NCI-H187 (cell line): ENCODE measurements around the gene CROCC.

Source experiments
- DNase-seq, 2 experiments: peaks; one replicate each; lab custom pipeline; 2025; lab: John Stamatoyannopoulos, UW

Gene CROCC

GRCh38 chr1:16967095-16967575 lies 45.4 kb downstream of the CROCC start:
- no peak for DNase-seq

DNA sequence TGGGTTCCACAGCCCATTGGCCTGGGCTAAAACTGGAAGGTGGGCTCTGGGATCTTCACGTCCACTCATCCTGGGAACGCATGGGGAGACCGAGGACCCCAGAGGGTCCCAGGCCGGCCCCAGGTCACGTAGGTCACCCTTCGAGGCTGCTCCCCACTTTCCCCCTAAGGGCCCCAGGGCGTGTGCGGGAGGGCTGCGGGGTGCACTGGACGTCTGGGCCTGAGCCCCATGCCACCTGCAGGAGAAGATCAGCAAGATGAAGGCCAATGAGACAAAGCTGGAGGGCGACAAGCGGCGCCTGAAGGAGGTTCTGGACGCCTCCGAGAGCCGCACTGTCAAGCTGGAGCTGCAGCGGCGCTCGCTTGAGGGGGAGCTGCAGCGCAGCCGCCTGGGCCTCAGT lies 46.2 kb downstream of the CROCC start:
- DNase-seq, result no peak

- DNase-seq, result no peak
These were observed 46.6 kb downstream of the CROCC start for GRCh38 chr1:16968372-16968771.

GRCh38 chr1:16969057-16969611 lies 47.4 kb downstream of the CROCC start:
- no peak for DNase-seq

- DNase-seq, result no peak
These were observed 47.9 kb downstream of the CROCC start for GRCh38 chr1:16969651-16970050.

GRCh38 chr1:16970132-16970910 lies 48.6 kb downstream of the CROCC start:
- no peak for DNase-seq

DNA sequence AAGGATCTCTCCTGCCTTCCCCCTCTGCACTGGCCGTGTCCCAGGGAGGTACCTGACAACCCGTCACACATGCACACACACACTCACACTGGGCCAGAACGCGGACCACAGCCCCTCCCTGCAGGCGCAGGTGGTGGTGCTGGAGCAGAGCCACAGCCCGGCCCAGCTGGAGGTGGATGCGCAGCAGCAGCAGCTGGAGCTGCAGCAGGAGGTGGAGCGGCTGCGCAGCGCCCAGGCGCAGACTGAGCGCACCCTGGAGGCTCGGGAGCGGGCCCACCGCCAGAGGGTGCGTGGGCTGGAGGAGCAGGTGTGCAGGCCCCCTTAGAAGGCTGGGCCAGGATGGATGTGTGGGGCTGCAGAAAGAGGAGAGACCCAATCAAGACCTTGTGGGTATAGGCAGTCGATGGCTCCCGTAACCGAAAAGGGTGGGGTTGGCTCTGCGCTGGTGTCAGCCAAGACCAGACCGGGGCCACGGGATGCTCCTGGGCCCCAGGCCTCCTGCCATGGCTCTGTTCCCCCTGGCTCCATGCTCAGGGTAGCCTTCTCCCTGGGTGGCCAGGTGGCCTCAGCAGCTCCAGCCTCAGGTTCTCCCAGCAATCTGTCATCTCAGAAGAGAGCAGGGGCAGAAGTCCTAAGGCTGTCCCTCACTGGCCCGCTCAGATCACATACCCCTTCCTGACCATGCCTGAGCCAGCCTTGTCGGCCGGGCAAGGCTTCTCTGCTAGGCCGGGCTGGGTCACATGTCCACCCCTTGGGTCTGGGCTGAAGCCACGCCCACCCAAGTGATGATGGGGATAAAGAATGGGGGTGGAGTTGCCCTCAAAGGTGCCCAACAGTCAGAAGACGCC lies 49.8 kb downstream of the CROCC start:
- peak; percentile 9 to 62 for DNase-seq

DNA sequence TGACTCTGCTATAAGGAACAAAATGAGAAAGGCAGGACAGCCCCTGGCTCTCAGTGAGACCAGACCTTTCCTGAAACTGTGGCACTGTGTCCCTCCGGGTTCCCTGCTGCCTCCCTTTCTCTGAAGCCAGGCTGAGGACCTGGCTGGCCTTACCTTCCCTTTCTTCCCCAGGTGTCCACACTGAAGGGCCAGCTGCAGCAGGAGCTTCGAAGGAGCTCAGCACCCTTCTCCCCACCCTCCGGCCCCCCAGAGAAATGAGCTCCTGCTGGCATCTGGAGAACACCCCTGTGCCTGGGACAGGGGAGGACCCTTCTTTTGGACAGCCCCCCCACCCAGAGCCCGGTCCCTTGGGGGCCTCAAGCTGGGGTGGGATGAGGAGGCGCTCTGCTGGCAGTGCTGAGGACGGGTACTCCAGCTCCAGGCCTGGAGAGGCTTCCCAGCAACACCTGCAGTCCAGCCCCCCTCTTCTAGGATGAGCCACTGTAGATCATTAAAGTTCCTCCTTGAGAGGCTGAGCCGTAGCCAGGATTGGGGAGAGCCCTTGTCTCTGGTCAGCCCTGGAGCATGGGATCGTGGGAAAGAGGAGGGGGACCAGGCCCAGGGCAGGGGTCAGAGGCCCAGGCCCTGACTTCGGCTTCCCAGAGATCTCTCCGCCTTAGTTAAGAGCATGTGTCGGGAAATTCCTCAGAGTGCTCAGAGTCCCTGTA lies 50.6 kb downstream of the CROCC start:
- DNase-seq, result no peak

GRCh38 chr1:16973215-16973614 lies 51.5 kb downstream of the CROCC start:
- DNase-seq, result no peak

GRCh38 chr1:16975211-16975610 lies 53.5 kb downstream of the CROCC start:
- DNase-seq, result no peak

DNA sequence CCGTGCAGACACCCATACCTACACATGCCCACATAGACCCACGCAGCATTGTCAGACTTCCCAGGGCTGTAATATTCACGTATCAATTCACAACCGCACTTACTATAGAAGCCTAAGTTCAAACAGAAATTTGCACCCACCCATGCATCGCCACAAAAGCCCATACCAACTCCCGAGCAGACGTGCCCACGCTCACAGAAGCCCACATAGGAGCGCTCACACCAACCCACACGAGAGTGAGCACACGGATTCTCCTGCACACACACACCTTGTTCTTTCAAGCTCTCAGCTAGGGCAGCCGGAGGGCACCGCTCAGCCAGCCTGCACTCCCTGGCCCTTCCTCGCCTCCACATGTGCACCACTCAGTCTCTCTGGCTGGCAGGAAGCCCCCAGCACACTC lies 54.1 kb downstream of the CROCC start:
- no peak for DNase-seq

DNA sequence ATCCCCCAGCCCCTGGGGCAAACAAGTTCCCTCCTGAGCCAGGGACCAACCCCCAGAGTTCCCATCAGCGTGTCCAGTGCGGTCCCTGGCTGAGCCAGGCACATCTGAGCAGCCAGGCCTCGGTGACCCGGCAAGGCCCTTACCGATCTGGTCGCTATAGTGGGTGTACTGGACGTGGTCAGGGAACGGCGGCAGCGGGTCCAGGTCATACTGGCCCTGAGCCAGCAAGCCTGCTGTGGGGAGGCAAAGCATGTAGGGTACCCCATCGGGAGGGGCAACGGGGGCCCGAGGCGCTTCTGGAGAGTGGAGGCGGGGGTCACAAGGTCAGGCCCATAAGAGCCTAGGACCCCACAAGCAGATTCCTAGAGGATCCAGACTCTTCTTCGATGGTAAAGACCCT lies 55.2 kb downstream of the CROCC start:
- no peak for DNase-seq

DNA sequence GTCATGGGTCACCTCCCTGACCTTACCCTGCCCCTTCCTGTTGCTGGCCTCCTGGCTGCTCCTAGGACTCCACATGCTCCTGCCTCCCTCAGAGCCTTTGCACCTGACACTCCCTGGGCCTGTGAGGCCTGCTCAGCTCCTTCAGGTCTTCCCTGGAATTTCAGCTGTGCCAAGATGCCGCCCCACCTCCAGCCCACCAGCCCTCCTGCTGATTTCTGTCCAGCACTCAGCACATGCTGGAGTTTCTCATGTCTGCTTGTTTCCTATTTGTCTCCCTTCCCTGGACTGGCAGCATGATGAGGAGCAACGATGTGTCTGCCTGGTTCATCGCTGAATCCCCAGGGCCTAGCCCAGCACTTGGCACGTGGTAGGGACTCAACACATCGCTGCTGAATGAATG lies 55.6 kb downstream of the CROCC start:
- DNase-seq, result no peak

GRCh38 chr1:16978139-16978538 lies 56.4 kb downstream of the CROCC start:
- DNase-seq, result no peak

DNA sequence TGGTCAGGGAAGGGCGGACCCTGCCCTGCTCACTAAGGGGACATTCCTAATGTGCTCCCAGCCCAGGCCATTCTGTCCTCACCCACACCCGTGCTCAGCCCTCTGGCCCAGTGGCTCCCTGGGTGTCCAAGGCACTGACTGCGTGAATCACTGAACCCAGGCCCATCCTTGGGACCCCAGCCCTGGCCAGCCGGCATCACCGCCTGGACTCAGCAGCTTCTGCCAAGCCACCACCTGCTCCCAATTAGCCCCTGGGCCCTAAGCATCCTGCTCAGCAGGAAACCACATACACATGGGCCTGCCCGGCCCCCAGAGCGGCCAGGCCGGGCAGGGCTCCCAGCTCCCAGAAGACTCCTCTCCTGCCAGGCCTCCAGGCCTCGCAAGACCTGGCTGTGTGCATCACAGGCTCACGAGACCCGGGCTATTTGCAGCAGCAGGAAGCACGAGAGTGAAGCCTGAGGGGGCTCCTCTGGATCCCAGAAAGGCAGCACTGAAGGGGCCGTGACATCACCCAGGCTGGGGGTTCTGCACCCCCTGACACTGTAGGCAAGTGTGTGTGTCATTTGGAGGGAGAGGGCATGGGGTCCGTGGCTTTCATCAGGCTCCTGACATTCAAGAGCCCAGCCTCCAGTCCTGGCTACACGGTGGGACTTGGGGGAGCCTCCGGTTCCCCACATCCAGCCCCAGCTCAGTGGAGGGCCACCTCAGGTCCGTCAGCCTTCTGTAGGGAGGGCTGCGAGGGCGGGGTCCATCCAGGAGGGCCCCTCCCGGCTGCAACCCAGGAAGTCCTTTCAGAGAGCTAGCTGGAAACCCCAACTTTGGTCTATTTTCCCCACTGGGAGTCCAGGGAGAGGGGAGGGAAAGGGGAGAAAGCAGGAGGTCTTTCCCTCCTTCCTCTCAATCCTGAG lies 57.1 kb downstream of the CROCC start:
- DNase-seq, result no peak

GRCh38 chr1:16979475-16980327 lies 58.0 kb downstream of the CROCC start:
- no peak for DNase-seq

- DNase-seq, result no peak
These were observed 58.9 kb downstream of the CROCC start, which contains the start of gene MFAP2 for GRCh38 chr1:16980473-16981268. Gene MFAP2 (minus strand): TSS chr1:16980620. CDS start chr1:16978273, 2,347 bp downstream.

GRCh38 chr1:16981269-16981849 lies 59.6 kb downstream of the CROCC start:
- no peak for DNase-seq

- no peak for DNase-seq
These were observed 61.2 kb downstream of the CROCC start for GRCh38 chr1:16982902-16983301.
